Activated CD4-positive, alpha-beta T cell treated with anti-CD3 and anti-CD28 coated beads for 36 hours (primary cell): ENCODE data around the gene OSBPL10. TPM values are rescaled to one million over a fixed set of nuclear protein-coding genes. Genes with fewer than 3 reads are reported as not detected.
A peak's percentile ranks its signal among the peaks of the same experiment; 100 is the strongest.

Experiments used
- ATAC-seq: fragments of 200-7000 bp; cut with Tn5 transposase; one replicate; pipeline ENCODE4 v1.10.0; 2021; ENCODE audit warnings: mild to moderate bottlenecking, moderate library complexity
- CTCF ChIA-PET: fragments of 350-600 bp; sonication (Branson Sonifier 250); formaldehyde crosslinking; loops from one replicate; lab custom pipeline; 2021; ENCODE audit warnings: antibody characterized with exemption; lab: Charles Lee
- POLR2A ChIA-PET: fragments of 350-600 bp; sonication (Branson Sonifier 250); formaldehyde crosslinking; loops from one replicate; lab custom pipeline; 2021; ENCODE audit warnings: antibody characterized with exemption, inconsistent platforms; lab: Charles Lee
- DNase-seq: peaks from one replicate; pipeline ENCODE4 v3.0.0-alpha.2; 2020
- H3K27ac Mint-ChIP-seq: one replicate; pipeline ENCODE4 v1.8.0; 2021; ENCODE audit warnings: mixed read lengths
- H3K27me3 Mint-ChIP-seq: one replicate; pipeline ENCODE4 v1.8.0; 2021; ENCODE audit warnings: mixed read lengths
- H3K36me3 Mint-ChIP-seq: one replicate; pipeline ENCODE4 v1.8.0; 2021; ENCODE audit warnings: low read depth, mixed read lengths
- H3K4me1 Mint-ChIP-seq: one replicate; pipeline ENCODE4 v1.8.0; 2021; ENCODE audit warnings: mixed read lengths
- H3K4me3 Mint-ChIP-seq: one replicate; pipeline ENCODE4 v1.8.0; 2021; ENCODE audit warnings: mild to moderate bottlenecking, moderate library complexity, mixed read lengths
- H3K9me3 Mint-ChIP-seq: one replicate; pipeline ENCODE4 v1.8.0; 2021; ENCODE audit warnings: low read depth, mixed read lengths
- intact Hi-C, 2 experiments: fragments of 100-400 bp; cut with DNase I in 1 of 2; cut with micrococcal nuclease in 1 of 2; formaldehyde crosslinking; loops; one replicate each; pipeline versions ENCODE4 v1.14.2 to v1.15.1; 2022 to 2024; cut with DNase I, micrococcal nuclease
- total RNA-seq, 2 experiments: library from RNA; stranded (reverse); gene quantifications; one replicate each; pipeline ENCODE4 v1.2.3, GENCODE V29; 2021

The OSBPL10 gene
- total RNA-seq, 2 experiments from 2014 or later = 11.2 to 11.8 TPM

DNA sequence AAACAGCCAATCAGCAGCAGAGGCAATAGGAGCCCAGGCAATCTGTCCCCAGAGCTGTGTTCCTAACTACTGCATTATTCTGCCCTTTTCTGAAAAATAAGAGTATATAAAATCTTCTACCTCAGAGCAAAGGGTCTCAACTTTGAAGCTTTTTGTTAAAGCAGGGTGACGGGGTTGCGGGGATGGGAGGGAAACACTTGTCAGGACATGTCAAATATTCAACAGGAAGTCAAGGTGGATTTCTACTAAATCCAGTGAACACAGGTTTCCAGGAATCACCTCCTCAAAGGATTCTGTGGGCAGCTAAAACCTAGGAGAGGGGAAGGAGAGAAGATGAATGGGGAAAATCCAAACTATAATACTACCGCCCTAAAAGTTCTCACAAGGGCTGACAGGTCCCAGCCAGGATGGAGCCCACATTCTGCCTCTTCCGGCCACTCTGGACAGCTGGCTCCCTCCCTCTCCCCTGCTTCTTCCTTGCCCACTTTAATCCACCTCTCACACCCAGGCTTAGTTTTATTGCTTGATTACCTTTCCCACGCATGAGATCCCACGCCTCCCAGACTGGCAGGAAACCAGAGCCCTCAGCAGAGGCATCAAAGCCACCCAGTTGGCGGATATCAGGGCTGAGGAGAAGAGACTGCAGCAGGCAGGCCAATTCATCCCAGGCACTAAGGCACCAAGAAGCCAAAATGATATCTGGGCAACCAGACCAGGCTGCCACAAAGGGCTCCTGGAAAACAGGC, 77.2 kb downstream of the OSBPL10 start:
- Mint-ChIP-seq H3K36me3 (no peaks in the 10 kb centered on the region), H3K4me3 (no peak overlapping the region), H3K9me3 (no peaks in the 10 kb centered on the region), H3K27me3 (no peaks in the 10 kb centered on the region), H3K27ac (no peak overlapping the region), H3K4me1 (peaks cover 26% of the 10 kb centered on the region)
- DNase-seq (no peak), ATAC-seq (no peak)
- CTCF ChIA-PET = interaction anchor here (0.5 to 0.7 kb wide), 2 partner anchors 123 to 1934 kb away, joined by 3 read pairs; no protein-coding TSS in a partner anchor
- POLR2A ChIA-PET = no interaction called here
- intact Hi-C loops = no loop called here

DNA sequence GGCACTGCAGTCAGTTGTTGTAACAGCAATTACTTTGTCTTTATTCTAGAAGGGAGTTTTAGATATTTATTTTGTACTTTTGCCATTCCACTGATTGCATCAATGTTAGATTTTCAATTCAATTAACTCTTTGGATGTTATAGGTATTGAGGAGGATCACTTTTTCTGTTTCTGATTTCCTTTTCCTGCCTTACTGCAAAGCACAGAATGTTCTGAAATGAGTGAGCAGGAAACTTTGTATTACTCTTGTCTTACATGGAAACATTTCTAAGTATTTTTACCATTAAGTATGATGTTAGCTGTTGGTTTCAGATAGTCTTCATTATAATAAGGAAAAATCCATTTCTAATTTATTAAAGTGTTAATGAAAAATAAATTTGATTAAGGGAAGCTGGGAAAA, 80.5 kb downstream of the OSBPL10 start:
- POLR2A ChIA-PET = no interaction called here
- Mint-ChIP-seq H3K4me1 (peaks cover 24% of the 10 kb centered on the region), H3K4me3 (no peak overlapping the region), H3K36me3 (no peaks in the 10 kb centered on the region), H3K9me3 (no peaks in the 10 kb centered on the region), H3K27me3 (no peaks in the 10 kb centered on the region), H3K27ac (peak overlapping the region; percentile 14)
- no peak for DNase-seq
- CTCF ChIA-PET = no interaction called here
- ATAC-seq = no peak
- intact Hi-C loops = no loop called here

DNA sequence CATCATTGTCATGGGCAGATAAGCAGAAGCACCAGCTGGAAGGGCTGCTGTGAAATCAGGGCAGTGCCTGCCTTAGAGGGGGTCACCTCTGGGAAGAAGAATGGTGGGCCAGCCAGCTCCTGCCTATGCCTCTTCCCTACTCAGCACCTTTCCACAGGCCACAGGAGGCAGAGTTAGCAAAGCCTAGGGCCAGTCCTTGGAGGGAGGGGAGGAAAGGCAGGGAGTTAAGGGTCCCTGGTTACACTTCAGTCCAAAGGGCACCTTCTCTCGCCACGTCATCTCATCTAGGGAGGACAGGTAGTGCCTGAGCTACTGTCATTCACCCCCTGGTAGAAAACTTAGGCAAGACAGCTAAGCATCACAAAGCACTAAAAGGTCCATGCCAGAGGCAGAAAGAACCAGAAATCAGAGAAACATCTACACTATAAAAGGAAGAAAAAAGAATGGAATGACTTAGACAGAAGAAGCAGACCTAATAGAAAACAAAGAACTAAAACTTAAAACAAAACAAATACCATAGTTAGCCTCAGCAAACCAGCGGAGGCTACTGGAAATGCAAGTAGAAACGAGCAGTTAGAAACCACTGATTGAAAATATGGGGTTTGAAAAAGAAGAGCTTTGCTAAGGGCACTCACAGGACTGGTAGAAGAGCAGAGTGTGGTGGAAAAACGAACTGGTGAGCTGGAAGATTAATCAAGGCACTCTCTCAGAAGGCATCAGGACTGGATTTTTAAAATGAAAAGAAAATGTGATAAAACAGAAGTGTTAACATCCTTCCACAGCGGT, 84.2 kb downstream of the OSBPL10 start:
- no peaks in the 10 kb centered on the region for H3K36me3 Mint-ChIP-seq
- H3K4me3 Mint-ChIP-seq = no peak overlapping the region
- ATAC-seq (no peak), DNase-seq (no peak)
- ChIA-PET CTCF (no interaction called here), POLR2A (no interaction called here)
- no peaks in the 10 kb centered on the region for H3K9me3 Mint-ChIP-seq
- H3K27ac Mint-ChIP-seq = no peak overlapping the region
- intact Hi-C loops = no loop called here
- H3K4me1 Mint-ChIP-seq = peaks cover 14% of the 10 kb centered on the region
- H3K27me3 Mint-ChIP-seq = peaks cover 5% of the 10 kb centered on the region

DNA sequence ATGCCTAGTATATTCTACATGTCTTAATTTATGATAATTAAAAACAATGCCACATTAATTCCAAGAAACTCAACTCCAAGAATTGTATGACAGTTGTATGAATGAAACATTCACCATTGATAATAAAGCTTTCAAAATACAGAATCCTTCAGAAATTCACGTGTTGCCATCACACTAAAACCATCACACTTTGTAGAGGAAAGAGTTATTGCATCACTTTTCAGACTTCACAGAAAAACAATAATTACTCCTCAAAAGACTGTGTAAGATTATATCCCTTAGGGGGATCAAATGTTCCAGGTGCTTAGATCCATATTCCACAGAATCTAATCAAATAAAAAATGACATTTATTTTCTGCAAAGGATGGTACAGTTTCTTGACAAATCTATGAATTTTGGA, 85.0 kb downstream of the OSBPL10 start:
- H3K4me1 Mint-ChIP-seq = peaks cover 11% of the 10 kb centered on the region
- ATAC-seq (no peak), DNase-seq (no peak)
- peaks cover 5% of the 10 kb centered on the region for H3K27me3 Mint-ChIP-seq
- ChIA-PET POLR2A (no interaction called here), CTCF (no interaction called here)
- no peaks in the 10 kb centered on the region for H3K9me3 Mint-ChIP-seq
- H3K4me3 Mint-ChIP-seq = no peak overlapping the region
- no peak overlapping the region for H3K27ac Mint-ChIP-seq
- H3K36me3 Mint-ChIP-seq = no peaks in the 10 kb centered on the region
- intact Hi-C loops = no loop called here

DNA sequence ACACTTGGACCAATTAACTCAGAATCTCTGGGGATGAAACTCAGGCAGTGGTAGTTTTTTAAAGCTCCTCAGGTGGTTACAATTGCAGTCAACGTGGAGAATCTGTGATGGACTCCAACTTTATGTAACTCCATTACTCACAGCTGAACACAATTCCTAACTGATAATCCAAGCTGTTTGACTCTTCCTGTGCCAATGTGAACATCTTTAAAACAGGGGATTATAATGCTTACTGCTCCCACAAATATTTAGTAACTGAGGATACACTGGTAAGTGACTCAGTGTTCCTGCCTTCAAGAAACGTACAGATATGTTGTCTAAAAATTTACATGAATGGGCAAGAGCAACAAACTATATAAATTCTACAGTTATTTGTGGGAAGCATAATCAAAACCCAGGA, 85.6 kb downstream of the OSBPL10 start:
- H3K4me1 Mint-ChIP-seq = peaks cover 12% of the 10 kb centered on the region
- intact Hi-C loops = no loop called here
- DNase-seq (no peak), ATAC-seq (no peak)
- H3K4me3 Mint-ChIP-seq = no peak overlapping the region
- H3K27ac Mint-ChIP-seq = no peak overlapping the region
- H3K9me3 Mint-ChIP-seq = no peaks in the 10 kb centered on the region
- CTCF ChIA-PET = no interaction called here
- no peaks in the 10 kb centered on the region for H3K36me3 Mint-ChIP-seq
- POLR2A ChIA-PET = no interaction called here
- peaks cover 5% of the 10 kb centered on the region for H3K27me3 Mint-ChIP-seq

DNA sequence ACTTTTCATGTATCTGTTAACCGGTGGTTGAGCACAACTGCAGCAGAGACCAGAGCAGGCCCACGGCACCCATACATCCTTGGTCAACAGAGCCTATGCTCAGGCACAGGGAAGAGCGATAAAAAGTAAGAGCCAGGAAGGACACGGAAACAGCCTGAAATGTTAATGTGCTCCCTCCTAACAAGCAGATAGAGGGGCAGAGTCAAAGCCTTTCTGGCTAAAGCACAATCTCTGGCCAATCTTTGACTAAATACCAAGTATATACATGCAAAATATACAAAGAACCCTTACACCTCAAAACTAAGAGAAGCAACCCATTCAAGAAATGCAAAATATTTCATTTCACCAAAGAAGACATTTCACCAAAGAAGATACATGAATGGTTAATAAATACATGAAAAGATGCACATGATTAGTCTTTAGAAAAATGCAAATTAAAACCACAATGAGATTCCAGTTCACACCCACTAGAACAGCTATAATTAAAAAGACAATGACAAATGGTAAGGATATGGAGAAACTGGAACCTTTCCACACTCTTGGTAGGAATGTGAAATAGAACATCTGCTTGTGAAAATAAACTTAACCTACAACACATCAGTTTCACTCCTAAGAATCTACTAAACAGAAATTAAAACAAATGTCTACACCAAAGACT, 88.0 kb downstream of the OSBPL10 start:
- H3K27me3 Mint-ChIP-seq = peaks cover 10% of the 10 kb centered on the region
- ChIA-PET CTCF (no interaction called here), POLR2A (no interaction called here)
- no peaks in the 10 kb centered on the region for H3K9me3 Mint-ChIP-seq
- H3K36me3 Mint-ChIP-seq = no peaks in the 10 kb centered on the region
- intact Hi-C loops = no loop called here
- H3K4me3 Mint-ChIP-seq = no peak overlapping the region
- H3K4me1 Mint-ChIP-seq = peaks cover 13% of the 10 kb centered on the region
- DNase-seq (no peak), ATAC-seq (no peak)
- H3K27ac Mint-ChIP-seq = no peak overlapping the region

DNA sequence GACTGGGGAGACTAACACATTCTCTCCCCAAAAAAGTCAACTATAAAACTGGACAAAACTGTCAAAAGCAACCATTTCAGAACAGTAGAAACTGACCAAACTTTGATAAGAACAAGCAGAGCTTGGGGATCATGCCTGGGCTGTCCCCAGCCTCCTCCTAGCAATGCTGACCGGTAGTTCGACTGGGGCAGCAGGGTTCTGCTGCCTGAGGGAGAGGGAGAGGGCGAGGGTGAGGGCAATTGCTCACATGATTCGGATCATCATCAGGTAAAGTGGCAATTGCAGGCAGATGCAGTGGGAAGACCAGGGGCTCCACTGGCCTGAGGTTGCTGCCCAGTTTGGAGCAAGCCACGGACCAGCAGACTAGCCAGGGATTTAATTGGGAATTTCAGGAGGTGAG, 88.6 kb downstream of the OSBPL10 start:
- CTCF ChIA-PET = no interaction called here
- Mint-ChIP-seq H3K4me3 (no peak overlapping the region), H3K27me3 (peaks cover 10% of the 10 kb centered on the region), H3K4me1 (peaks cover 13% of the 10 kb centered on the region), H3K27ac (no peak overlapping the region), H3K9me3 (no peaks in the 10 kb centered on the region), H3K36me3 (no peaks in the 10 kb centered on the region)
- POLR2A ChIA-PET = no interaction called here
- DNase-seq (no peak), ATAC-seq (no peak)
- intact Hi-C loops = no loop called here

DNA sequence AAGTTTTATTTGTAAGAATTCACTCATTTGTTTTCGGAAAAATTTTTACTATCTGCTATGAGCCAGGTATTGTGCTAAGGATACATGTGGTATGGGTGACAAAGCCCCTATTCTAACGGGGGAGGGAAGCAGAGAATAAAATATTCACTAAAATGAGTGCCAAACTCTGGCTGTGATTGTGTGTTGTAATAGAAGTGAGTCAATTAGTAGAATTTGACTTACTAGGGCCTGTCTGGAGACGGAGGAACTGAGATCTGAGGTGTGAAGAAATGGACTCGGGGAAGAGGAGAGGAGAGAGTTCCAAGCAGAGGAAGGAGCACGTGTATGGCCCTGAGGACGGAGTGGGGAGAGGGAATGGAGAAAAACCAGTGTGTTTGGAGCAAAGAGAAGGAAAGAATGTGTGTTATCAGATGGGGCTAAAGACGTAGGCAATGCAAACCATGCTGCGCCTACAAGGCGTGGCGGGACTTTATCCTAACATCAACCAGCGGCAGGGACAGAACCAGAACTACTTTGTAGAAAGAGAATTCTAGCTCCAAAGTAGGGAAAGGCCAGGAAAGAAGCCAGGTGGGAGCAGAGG, 89.1 kb downstream of the OSBPL10 start:
- intact Hi-C loops = no loop called here
- ChIA-PET CTCF (interaction anchor here (0.6 kb wide), 1 partner anchor 10 kb away, joined by 3 read pairs; no protein-coding TSS in a partner anchor), POLR2A (no interaction called here)
- Mint-ChIP-seq H3K27ac (no peak overlapping the region), H3K4me1 (peaks cover 13% of the 10 kb centered on the region), H3K4me3 (no peak overlapping the region), H3K9me3 (no peaks in the 10 kb centered on the region), H3K36me3 (no peaks in the 10 kb centered on the region), H3K27me3 (peaks cover 10% of the 10 kb centered on the region)
- no peak for ATAC-seq
- DNase-seq = no peak

DNA sequence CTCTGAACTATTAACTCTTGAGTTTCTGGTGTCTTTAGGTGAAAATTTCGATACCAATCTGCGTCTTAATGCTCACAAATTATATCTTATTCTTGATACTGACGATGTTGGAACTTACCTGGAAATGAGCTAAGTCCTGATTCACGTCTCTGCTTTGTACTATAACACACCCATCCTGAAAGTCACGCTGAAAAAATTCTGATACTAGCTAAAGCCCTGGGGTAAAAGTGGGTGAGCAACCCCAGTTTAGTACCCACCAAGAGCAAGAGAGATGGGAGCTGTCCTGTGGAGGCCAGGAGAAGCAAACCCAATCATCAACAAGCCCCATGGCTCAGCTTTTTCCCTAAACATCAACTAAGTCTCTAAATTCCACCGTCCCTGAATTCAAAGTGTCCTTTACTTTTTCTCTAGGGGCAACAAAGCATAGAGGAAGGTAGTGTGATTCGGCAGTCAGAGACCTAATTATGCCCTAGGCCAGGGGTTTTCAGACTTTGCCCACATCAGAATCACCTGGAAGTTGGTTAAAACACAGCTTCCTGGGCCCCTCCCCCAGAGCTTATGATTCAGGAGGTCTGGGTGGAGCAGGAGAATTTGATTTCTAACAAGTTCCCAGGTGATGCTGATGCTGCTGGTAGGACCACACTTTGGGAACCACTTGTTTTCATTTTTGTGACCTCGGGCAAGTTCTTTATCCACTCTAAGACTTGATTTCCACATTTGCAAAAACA, 90.2 kb downstream of the OSBPL10 start:
- ChIA-PET POLR2A (no interaction called here), CTCF (interaction anchor here (0.6 to 0.7 kb wide), 2 partner anchors 9 to 154 kb away, joined by 3 read pairs; no protein-coding TSS in a partner anchor)
- DNase-seq = no peak
- Mint-ChIP-seq H3K27ac (no peak overlapping the region), H3K9me3 (no peaks in the 10 kb centered on the region), H3K36me3 (no peaks in the 10 kb centered on the region), H3K4me3 (no peak overlapping the region), H3K4me1 (peaks cover 13% of the 10 kb centered on the region), H3K27me3 (peaks cover 10% of the 10 kb centered on the region)
- intact Hi-C loops = no loop called here
- no peak for ATAC-seq

DNA sequence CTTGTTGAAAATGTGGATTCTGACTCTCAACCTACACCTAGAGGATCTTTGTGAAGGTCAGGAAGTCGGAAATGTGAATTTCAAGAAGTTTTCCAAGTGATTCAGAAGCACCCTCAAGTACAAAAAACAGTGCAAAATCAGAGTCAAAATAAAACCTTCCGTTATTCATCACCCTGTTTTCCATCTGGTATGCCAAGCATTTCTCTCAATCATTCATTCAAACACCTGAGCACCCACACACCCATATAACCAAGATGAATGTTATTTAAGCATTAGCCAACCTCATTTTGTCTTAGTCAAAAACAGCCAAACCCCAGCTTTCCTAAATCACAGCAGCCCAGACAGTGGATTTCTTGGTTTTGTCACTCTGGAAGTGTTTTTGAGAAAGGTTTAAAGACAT, 91.1 kb downstream of the OSBPL10 start:
- Mint-ChIP-seq H3K36me3 (no peaks in the 10 kb centered on the region), H3K9me3 (no peaks in the 10 kb centered on the region), H3K27me3 (peaks cover 14% of the 10 kb centered on the region), H3K4me3 (no peak overlapping the region), H3K27ac (no peak overlapping the region), H3K4me1 (peaks cover 13% of the 10 kb centered on the region)
- ATAC-seq = peak; percentile 19
- no peak for DNase-seq
- ChIA-PET POLR2A (no interaction called here), CTCF (interaction anchor here (0.6 kb wide), 1 partner anchor 14 kb away, joined by 3 read pairs; no protein-coding TSS in a partner anchor)
- intact Hi-C loops = no loop called here

DNA sequence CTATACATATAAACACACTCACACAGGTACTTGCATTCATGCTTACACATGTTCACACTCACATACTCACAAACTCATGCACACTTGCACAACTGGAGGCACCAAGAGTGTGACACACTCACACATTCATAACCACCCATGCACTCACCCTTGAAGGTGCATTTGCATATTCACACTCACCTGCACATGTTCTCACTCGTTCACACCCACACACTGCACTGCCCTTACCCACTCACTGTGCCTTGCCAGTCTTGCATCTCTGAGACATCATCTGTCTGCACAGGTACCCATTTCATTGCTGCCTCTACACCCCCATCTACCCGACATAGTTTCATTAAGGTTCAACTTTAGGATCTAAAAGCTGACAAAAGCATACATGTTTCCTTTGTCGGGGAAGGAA, 95.8 kb downstream of the OSBPL10 start:
- ChIA-PET POLR2A (no interaction called here), CTCF (interaction anchor here (0.6 kb wide), 1 partner anchor 1192 kb away, joined by 3 read pairs; no protein-coding TSS in a partner anchor)
- Mint-ChIP-seq H3K4me3 (no peak overlapping the region), H3K27ac (no peak overlapping the region), H3K36me3 (no peaks in the 10 kb centered on the region), H3K9me3 (no peaks in the 10 kb centered on the region), H3K4me1 (peaks cover 4% of the 10 kb centered on the region), H3K27me3 (peaks cover 9% of the 10 kb centered on the region)
- ATAC-seq = no peak
- intact Hi-C loops = no loop called here
- no peak for DNase-seq
